GM21528 (cell line): ENCODE results near the gene ABI3BP.
A peak's percentile ranks its signal among the peaks of the same experiment; 100 is the strongest.

Source experiments
- ATAC-seq: cut with Tn5 transposase; IDR thresholded peaks from one replicate; pipeline ENCODE4 v1.9.1; 2021; ENCODE audit warnings: mild to moderate bottlenecking, moderate library complexity; ENCODE audit not compliant: unreplicated experiment, low FRiP score

ABI3BP gene

DNA sequence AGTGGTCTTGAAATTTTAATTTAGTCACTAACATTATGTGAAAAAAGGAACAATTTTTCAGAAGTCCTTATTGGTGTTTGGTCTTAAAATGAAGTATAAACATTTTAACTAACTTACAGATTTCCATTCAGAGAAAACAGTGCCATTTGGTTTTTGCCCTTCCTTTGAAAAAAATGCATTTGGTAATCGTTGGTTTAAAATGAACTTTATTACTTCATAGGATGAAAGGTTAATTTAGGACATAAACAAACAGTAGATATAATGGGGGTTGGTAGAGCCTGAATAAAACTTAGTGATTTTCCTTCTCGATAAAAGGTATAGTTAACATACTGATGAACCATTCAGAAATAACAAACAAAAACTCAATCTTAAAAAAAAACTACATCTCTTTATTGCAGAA, 244.3 kb downstream of the ABI3BP start:
- no peak for ATAC-seq

DNA sequence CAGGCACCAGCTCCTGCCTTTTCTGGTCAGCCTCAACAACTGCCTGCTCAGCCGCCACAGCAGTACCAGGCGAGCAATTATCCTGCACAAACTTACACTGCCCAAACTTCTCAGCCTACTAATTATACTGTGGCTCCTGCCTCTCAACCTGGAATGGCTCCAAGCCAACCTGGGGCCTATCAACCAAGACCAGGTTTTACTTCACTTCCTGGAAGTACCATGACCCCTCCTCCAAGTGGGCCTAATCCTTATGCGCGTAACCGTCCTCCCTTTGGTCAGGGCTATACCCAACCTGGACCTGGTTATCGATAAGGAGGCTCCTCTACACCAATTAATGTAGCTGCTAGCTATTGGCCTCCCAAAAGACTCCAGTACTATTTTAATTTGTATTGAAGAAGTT, 245.0 kb downstream of the ABI3BP start:
- ATAC-seq: no peak

DNA sequence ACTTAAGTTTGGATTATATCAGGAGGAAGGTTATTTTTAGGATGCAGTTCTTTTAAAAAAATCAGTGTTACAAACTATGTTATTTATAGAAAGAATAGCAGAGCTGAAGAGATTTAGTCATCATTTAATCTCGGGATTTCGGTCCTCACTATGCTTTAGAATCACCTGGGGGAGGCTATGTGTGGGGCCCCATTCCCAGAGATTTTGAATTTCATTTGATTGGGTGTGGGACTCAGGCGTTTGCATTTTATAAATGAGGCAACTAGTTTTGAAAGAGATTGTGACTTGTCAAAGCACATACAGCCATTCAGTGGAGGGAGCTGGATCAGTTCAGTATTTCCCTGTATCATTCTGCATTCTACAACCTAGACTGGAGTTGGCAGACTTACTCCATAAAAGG, 247.1 kb downstream of the ABI3BP start:
- no peak for ATAC-seq

DNA sequence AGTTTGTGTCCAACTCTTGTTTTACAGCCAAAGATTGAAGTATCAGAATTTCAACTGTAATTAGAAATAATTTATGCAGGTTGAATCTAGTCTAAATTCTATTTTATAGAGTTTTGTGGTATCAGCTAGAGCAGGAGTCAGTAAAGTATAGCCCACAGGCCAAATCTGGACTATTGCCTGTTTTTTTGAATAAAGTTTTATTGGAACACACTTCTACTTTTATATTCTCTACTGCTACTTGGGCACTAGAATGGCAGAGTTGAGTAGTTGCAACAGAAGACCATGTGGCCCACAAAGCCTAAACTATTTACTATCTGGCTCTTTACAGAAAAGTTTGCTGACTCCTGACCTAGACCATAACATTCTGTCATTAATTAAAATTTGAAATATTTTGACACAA, 247.6 kb downstream of the ABI3BP start:
- ATAC-seq: no peak

DNA sequence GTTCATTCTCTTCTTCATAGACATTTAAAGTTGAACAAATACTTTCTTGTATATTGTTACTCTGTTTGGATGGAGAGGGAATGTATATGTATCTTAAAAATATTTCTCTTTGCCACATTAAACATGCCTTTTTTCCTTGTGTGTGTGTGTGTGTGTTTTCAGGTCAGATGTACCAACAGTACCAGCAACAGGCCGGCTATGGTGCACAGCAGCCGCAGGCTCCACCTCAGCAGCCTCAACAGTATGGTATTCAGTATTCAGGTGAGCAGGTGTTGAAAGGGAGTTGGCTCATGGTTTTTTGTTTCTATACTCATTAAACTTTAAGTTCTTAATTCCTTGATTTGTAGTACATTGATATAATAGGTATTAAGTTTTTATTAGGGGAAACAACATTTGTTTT, 248.6 kb downstream of the ABI3BP start:
- no peak for ATAC-seq

DNA sequence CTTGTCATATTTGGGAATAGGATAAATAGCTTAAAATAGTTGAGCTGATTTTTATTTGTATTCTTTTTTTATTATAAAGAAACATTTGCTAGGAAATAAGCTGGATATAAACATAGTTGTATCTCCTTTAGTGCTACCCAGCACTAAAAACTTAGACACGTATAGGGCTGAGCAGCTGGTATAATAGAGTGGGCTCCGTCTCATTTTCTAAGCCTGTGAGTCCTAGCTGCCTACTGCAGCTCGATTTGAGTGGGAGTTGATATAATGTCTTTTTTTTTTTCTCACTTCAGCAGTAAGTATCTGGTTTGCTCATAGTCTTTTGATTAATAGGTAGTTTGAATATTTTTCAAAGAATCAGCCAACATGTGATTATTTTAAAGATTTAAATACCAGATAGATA, 249.7 kb downstream of the ABI3BP start:
- no peak for ATAC-seq

DNA sequence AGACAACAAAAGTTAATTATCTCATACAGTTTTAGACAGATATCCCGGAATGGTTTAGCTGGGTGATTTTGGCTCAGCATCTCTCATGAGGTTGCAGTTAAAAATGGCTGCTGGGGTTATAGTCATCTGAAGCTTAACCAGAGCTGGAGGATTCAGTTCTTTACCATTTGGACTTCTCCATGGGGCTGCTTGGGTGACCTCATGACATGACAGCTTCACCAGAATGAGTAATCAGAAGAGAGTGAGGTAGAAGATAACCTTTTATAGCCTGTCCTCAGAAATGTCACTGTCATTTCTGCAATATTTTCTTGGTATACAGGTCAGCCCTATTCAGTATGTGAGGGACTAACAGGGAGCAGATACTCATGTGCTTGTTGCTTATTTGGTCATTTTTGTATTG, 253.0 kb downstream of the ABI3BP start:
- ATAC-seq: no peak

DNA sequence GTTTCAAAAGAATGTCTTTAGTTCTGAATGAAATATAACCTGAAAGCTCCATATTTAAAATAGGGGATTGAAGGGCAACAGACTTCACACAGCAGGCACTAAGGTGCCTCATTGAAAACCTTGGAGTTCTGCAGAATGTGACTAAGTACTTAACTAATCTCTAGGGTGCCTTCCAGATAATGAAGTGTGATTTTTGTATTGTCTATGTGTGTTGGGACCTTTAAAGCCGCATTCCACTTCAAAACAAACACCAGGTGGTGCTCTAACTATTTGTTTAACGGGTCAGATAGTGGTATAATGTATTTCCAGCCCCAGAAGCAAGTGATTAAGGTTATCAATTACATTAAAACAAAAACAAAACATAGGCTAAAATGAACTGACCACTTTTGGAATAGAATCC, 255.9 kb downstream of the ABI3BP start:
- ATAC-seq: no peak

DNA sequence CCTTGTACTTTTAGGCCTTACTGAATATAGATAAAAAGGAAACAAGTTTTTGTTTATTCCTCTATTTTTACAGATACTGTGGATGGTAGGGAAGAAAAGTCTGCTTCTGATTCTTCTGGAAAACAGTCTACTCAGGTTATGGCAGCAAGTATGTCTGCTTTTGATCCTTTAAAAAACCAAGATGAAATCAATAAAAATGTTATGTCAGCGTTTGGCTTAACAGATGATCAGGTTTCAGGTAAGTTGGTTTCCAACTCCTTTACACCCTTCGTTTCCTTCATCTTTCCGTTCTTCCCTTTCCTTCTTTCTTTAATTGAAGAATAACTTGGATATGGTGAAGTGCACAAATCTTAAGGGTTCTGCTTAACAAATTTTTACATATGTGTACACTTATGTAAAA, 260.8 kb downstream of the ABI3BP start:
- ATAC-seq: no peak

DNA sequence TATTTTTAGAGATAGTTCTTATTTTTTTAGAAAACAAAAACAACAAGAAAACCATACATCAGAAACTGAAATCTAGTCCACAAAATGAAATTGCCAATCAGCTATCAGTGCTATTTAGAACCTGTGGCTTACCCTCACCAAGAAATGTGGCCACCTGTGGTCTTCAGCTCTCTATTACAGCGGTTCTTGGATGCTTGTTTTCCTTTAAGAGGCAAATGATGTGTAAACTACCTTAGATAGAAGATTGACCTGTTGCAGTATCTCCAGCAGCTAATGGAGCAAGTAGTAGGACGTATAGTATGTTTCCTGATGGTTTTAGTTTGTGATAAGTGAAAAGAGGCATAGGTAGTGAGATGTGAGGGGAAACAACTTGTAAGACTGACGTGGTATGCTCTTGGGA, 262.7 kb downstream of the ABI3BP start:
- ATAC-seq: peak; percentile 57

DNA sequence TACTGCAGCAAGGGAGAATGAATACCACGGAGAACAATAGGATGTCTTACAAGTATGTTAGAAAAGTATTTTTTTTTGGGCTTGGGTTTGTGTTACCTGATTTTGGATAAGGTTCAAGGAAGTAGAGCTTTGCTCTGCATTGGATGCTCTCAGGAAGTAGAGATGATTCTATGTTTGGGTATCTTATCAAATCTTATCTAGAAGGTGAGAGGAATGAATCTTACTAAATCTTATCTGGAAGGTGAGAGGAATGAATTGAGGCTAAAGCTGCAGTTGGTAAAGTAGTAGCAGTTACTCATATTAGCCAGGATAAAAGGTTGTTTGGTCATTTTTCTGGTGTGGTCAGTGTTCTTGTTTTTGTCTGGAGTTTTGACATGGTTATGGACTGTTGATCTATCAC, 266.5 kb downstream of the ABI3BP start:
- no peak for ATAC-seq

DNA sequence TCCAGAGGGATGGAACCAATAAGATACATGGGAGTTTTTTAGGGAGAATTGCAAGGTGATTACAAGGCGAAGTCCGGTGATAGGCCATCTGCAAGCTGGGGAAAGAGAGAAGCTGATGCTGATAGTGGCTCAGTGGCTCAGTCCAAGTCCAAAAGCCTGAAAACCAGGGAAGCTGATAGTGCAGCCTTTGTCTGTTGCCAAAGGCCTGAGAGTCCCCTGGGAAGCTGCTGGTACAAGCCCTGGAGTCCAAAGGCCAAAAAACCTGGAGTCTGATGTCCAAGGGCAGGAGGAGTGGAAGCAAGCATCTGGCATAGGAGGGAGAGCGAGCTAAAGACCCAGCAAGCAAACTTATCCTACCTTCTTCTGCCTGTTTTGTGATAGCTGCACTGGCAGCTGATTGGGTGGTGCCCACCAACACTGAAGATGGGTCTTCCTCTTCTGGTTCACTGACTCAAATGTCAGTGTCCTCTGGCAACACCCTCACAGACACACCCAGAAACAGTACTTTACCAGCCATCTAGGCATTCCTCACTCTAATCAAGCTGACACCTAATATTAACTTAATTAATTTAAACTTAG, 267.2 kb downstream of the ABI3BP start:
- no peak for ATAC-seq

DNA sequence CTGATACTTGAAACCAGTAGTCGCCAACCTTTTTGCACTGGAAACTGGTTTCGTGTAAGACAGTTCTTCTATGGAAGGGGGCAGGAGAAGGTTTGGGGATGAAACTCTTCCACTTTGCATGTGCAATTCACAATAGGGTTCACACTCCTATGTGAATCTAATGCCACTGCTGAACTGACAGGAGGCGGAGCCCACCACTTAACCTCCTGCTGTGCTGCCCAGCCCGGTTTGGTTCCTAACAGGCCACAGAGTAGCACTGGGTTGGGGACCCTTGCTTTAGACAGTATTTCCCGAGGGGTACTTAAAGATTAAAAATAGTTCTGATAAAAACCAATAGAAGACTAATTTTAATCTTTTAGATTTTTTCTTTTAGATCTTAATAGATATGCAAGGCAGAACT, 272.8 kb downstream of the ABI3BP start:
- ATAC-seq: no peak

DNA sequence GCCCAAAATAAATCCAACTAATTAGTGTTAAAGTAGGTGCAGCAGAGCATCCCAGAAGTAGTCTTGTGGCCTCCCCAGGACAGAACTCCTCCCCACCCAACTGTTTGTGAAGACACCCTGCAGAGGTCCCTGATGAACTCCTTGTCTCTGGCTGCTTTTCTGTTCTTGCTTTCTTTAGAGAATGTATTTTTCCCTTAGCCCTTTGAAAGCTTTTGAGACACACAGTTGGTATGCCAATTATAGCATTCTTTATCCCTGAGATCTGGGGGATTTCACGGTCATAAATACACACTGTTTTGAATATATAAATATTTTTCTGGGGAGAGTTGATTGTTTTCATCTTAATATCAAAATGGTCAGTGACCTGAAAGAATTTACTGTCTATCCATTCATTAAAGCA, 274.1 kb downstream of the ABI3BP start:
- ATAC-seq: no peak

DNA sequence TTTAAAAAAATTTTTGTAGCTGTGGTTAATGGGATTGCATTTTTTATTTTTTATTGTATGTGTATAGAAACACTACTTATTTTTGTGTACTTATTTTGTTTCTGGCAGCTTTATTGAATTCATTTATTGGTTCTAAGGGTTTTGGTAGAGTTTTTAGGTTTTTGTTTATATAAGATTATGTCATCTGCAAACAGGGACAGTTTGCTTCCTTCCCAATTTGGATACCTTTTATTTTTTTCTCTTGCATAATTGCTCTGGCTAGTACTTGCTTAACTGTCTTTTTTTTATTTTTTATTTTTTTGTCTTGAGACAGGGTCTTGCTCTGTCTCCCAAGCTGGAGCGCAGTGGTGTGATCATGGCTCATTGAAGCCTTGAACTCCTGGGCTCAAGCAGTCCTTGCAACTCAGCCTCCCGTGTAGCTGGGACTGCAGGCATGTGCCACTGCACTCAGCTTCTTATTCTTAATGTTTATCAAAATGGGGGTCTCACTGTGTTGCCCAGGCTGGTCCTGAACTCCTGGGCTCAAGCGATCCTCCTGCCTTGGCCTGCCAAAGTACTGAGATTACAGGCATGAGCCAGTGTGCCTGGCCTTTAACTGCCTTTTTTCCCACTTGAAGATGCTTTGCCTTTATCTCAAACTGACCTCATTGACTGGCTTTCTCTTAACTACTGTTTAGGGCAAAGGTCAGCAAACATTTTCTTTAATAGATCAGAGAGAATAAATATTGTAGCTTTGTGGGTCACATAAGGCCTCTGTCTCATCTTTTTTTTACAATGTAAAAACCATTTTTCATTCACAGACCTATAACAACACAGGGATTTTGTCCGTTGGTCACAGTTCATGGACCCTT, 275.4 kb downstream of the ABI3BP start:
- no peak for ATAC-seq

DNA sequence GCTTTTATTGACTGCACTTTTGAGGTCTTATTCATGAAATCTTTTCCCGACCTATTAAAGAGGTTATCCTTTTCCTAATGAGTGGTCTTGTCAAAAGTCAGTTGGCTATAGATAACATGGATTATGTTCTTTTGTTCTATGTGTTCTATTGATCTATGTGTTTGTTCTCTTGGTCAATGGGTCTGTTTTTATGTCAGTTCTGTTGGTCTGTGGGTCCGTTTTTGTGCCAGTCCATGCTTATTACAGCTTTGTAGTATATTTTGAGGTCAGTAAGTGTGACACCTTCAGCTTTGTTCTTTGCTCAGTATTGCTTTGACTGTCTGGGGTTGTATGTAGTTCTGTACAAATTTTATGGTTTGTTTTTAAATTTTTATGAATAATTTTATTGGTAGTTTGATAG, 276.2 kb downstream of the ABI3BP start:
- ATAC-seq: no peak

DNA sequence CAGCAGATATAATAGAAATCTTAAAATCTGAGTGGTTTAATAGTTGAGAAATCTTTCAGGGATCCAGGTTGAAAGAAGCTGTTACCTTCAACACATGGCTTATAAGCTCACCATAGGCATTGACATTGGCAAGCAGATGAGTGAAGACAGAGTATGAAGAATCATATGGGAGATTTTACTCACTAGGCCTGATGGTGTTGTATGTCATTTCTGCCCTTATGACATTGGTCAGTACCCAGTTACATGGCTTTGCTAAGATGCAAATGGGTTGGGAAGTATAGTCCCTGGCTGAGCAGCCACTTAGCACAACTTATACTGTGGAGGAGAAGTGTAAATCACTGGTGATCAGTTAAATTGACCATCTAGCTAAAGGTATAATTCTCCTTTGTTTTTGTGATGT, 278.0 kb downstream of the ABI3BP start:
- ATAC-seq: no peak

DNA sequence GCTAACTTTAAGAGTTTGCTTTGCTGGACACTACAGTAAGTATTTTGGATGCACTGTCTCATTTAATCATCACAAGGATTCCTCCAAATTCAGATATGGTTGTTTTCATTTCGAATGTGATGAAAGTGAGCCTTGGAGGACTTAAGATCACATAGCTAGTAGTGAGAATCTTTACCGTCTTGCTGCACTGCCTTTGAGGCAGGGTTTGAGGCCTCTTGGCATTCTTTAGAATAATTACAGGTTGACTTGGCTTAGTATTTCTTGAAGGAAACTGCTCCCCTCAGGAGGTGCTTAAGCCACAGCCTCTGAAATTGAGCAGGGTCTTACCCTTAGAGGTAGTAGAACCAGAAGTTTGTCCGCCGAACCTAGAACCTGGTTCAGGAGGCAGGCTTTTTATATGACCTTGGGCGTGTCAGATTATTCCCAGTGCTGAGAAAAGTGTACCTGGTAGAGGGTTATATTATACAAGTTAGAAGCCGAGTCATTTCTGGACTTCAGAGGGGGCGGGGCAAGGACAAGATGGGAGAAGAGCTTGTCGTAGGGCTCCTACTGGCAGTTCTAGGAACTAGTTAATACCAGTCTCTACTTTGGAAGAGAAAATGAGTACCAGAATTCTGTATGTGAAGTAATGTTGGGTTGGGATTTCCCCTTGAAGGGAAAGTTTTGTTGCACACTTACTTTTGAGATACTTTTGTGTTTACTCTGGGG, 282.8 kb downstream of the ABI3BP start:
- peak; percentile 44 for ATAC-seq

DNA sequence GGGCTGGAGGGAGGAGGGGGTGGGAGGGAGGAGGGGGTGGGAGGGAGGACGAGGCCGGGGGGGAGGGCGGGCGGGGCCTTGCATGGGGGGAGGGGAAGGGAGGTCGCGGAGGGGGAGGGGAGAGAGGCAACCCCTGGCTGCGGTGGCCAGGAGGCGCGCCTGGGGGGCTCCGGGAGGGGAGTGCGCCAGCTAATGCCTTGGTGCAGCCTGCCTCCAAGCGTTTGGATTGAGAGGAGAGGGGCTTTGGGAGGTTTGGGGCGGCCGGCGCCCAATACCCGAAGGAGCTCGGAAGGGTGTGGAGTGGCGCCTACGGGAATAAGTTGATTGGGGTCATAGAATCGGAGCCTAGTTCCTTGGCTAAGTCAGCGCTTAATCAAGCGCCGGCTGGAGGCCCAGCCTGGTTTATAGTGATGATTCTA, 283.4 kb downstream of the ABI3BP start:
- peak; percentile 9 for ATAC-seq

DNA sequence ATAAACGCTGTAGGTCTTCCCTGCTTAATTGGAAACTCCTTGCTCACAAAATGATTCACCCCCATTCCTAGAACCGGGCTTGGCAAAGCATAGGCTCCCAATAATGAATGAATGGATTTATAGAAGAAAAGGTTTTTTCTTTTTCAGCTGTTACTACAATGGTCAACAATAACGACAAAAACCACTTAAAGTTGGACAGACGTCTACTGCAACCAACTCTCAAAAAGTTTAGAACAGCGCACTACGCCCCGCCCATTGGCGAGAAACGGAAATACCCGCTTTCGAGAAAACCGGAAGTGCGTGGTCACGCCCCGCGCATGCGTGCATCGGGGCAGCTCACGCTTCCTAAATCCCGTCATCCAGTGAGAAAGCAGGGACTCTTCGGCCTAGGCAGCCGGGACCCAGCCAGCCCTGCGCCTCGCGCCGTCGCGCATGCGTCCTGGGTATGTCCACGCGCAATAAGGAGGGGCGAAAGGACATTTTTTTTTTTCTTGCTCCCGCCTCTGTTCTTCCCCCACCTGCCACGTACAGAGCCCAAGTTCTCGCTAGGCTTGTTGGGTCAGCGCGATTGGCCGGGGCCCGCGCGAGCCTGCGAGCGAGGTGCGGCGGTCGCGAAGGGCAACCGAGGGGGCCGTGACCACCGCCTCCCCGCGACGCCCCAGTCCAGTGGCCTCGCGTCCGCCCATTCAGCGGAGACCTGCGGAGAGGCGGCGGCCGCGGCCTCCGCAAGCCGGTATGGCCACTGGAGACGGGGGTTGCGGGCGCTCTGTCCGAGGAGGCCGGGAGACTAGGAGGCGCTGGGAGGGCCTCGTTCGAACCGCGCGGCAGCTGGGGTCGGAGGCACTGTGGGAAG, 284.0 kb downstream of the ABI3BP start, which contains the start of gene TFG:
TSS of gene TFG (plus strand) at position 506 of the 853 bp plus-strand sequence. CDS start 4,192 bp downstream, outside the sequence.
- peak; percentile 94 for ATAC-seq

DNA sequence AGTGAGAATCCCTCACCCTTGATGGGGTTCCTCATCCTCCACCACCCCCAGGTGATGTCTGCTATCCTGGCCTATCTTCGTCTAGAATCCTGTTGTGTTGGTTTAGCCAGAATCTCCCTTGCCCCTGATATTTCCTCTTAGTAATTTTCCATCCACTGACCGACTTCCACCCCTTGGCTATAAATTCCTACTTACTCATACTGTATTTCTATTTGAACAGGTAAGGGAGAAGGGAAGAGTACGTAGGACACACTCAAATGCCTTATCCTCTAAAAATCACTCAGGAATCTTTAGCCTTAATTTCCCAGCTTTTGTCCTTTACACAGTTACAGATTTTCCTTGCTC, 284.6 kb downstream of the ABI3BP start:
- no peak for ATAC-seq
